SU-DHL-6 (cell line): ENCODE measurements around the gene PXDC1.

Experiments
- EZH2phosphoT487 ChIP-seq: fragments of 200-600 bp; sonication (generic), shearing (Covaris generic); conservative IDR thresholded peaks from 2 replicates; pipeline ENCODE4 v1.6.1; 2018; ENCODE audit warnings: mild to moderate bottlenecking, antibody characterized with exemption, low read length, moderate library complexity, mixed read lengths
- TF ChIP-seq, protein P1 (sequence below): fragments of 200-600 bp; sonication (generic); IDR thresholded peaks from one replicate; pipeline ENCODE4 v1.5.1; 2017; ENCODE audit warnings: antibody characterized with exemption, mild to moderate bottlenecking, low read length, moderate library complexity; ENCODE audit not compliant: insufficient read depth, poor library complexity, severe bottlenecking

- TF ChIP-seq, protein P1, sequence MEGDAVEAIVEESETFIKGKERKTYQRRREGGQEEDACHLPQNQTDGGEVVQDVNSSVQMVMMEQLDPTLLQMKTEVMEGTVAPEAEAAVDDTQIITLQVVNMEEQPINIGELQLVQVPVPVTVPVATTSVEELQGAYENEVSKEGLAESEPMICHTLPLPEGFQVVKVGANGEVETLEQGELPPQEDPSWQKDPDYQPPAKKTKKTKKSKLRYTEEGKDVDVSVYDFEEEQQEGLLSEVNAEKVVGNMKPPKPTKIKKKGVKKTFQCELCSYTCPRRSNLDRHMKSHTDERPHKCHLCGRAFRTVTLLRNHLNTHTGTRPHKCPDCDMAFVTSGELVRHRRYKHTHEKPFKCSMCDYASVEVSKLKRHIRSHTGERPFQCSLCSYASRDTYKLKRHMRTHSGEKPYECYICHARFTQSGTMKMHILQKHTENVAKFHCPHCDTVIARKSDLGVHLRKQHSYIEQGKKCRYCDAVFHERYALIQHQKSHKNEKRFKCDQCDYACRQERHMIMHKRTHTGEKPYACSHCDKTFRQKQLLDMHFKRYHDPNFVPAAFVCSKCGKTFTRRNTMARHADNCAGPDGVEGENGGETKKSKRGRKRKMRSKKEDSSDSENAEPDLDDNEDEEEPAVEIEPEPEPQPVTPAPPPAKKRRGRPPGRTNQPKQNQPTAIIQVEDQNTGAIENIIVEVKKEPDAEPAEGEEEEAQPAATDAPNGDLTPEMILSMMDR = no peak
- TF ChIP-seq EZH2phosphoT487 = no peak
Measured at GRCh38 chr6:3770023-3770720, 18.7 kb upstream of the PXDC1 start.
